Neural cell (in vitro differentiated cells): ENCODE results near the gene TBC1D5.

Experiments used
- CTCF ChIP-seq: fragments of 450-650 bp; IDR thresholded peaks from 2 replicates; pipeline ENCODE4 v1.5.1; 2014; ENCODE audit warnings: antibody characterized with exemption, mild to moderate bottlenecking, moderate library complexity; ENCODE audit not compliant: poor library complexity, severe bottlenecking
- POLR2AphosphoS5 ChIP-seq: IDR thresholded peaks from 2 replicates; pipeline ENCODE4 v1.6.1; 2012
- REST ChIP-seq: IDR thresholded peaks from 2 replicates; pipeline ENCODE4 v1.6.1; 2012; ENCODE audit warnings: borderline replicate concordance
- SMC3 ChIP-seq: fragments of 450-650 bp; conservative IDR thresholded peaks from 2 replicates; pipeline ENCODE4 v1.6.1; 2014; ENCODE audit warnings: antibody characterized with exemption, mild to moderate bottlenecking, moderate library complexity; ENCODE audit not compliant: poor library complexity

GRCh38 chr3:17432236-17432635 lies 310.2 kb downstream of the TBC1D5 start:
- TF ChIP-seq CTCF, result no peak
- no peak for TF ChIP-seq REST
- no peak for TF ChIP-seq SMC3
- no peak for TF ChIP-seq POLR2AphosphoS5
